Astrocyte of the spinal cord (primary cell): Measurements from ENCODE around the gene NACC2.
"Not testable (repeated sequence)": the region's sequence is repeated elsewhere in the genome, so short reads cannot be mapped to it uniquely, and the experiment has no call there.

Experiments used
- DNase-seq: peaks from one replicate; pipeline ENCODE4 v3.0.0; 2011; ENCODE audit warnings: low read depth, low spot score
- H3K4me3 ChIP-seq: 2 replicates; pipeline ENCODE4 v1.5.1; 2011; ENCODE audit warnings: low read depth, mild to moderate bottlenecking, low read length, moderate library complexity
- in situ Hi-C: cut with HindIII; loops from 2 replicates; pipeline ENCODE4 v1.10.0; 2017; ENCODE audit warnings: low sequenced_read_pairs
- TF ChIP-seq, protein P1 (sequence below): IDR thresholded peaks from 2 replicates; pipeline ENCODE4 v1.5.1; 2012; ENCODE audit warnings: low read depth, mild to moderate bottlenecking, low read length, inconsistent platforms

The NACC2 gene

DNA sequence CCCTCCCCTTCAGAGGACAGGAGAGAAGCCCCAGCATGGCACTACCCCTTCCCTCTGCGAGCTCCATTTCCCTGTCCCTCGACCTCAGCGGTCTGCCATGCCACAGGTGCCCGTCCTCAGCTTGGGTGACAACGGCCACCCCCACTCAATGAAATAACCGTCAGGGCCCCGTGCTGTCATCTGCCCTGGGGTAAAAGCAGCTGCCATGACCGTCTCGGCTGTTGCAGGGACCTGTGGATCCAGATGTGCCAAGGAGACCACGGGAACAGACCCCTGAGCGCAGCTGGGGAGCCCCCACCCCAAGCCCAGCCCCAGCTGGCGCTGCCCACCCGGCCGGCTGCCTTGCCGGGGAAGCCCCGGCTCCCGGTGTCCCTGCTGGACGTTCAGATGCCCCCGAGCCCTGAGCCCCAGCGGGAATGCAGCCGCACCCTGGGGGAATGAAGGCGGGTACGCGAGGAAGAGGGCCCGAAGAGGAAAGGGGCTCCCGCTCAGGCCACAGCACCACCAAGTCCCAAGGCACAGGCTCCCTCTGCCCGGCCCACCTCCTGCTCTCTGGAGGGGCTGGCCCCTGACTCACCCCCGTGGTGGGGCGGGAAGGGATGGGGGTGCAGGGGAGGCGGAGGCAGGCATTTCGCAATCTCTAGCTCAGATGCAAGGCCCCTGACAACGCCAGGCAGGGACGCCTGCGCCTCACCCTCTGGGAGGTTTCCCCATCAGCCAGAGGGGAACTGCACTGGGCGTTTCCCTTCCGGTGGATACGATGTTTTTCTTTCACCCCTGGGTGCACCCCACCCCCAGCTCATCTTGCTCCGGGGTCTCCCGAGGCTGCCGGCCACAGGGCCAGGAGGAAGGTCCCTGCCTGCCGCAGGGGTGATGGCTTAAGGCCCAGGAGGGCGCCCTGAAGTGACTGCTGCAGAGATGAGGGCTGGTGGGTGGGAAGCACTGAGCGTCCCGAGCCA lies 49.2 kb downstream of the NACC2 start:
- in situ Hi-C loops: no loop called here
- no peak overlapping the region for H3K4me3 ChIP-seq
- TF ChIP-seq, protein P1, sequence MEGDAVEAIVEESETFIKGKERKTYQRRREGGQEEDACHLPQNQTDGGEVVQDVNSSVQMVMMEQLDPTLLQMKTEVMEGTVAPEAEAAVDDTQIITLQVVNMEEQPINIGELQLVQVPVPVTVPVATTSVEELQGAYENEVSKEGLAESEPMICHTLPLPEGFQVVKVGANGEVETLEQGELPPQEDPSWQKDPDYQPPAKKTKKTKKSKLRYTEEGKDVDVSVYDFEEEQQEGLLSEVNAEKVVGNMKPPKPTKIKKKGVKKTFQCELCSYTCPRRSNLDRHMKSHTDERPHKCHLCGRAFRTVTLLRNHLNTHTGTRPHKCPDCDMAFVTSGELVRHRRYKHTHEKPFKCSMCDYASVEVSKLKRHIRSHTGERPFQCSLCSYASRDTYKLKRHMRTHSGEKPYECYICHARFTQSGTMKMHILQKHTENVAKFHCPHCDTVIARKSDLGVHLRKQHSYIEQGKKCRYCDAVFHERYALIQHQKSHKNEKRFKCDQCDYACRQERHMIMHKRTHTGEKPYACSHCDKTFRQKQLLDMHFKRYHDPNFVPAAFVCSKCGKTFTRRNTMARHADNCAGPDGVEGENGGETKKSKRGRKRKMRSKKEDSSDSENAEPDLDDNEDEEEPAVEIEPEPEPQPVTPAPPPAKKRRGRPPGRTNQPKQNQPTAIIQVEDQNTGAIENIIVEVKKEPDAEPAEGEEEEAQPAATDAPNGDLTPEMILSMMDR: no peak
- no peak for DNase-seq

DNA sequence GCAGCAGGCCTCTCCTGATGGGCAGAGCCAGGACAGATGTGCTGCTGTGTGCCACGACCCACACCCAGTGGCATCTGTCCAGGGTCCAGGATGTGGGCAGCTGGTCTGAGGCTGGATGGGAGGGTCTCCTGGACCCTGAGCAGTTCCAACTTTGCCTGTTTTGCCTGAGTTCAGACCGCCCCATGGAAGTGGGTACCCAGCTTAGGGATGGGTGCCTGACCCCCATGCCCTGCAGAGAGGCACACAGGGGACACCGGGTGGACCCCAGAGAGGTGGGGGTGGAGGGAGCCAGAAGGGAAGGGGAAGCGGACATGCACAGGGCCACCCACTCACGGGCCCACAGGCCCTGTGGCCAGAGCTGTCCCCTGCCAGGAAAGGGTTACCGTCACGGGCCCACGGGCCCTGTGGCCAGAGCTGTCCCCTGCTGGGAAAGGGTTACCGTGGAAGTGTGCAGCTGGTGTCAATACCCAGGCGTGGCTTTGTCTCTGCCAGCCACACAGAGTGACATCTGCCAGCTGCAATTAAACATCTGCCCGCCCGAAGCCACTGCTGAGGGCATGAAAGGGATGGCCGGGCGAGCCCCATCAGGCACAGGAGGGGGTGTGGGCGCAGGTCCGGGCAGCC lies 50.0 kb downstream of the NACC2 start:
- TF ChIP-seq, protein P1: no peak
- in situ Hi-C loops: no loop called here
- no peak for DNase-seq
- H3K4me3 ChIP-seq: no peak overlapping the region

DNA sequence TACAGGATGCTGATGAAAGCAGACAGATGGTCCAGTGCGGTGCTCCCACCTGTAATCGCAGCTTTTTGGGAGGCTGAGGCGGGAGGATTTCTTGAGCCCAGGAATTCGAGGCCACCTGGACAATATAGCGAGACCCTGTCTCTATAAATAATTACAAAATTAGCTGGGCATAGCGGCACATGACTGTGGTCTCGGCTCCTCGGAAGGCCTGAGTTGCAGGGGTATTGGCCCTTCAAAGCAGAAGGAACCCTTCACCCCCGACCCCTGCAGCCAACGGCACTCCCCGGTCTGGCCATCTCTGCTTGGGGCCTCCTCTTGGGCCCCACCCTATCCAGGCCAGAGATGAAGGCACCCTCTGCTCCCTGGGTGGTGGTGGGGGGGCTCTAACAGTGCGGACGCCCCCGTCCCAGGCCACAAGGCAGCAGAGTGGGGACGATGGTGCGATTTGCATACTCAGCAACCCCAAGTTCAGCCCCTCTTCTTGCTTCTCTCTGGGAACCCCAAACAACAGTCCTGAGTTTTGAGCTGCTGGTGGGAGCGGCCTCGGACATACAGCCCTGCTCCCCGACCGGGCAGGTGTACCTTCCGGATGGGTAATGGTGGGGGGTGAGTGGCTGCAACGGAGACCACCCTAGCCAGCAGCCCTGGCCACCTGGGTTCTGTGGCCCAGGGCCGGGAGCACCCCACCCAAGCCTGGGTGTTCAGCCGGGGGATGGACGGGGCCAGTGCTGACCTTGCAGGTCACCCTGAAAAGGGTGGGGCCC lies 50.7 kb downstream of the NACC2 start:
- no peak for DNase-seq
- TF ChIP-seq, protein P1: no peak
- in situ Hi-C loops: no loop called here
- no peak overlapping the region for H3K4me3 ChIP-seq

DNA sequence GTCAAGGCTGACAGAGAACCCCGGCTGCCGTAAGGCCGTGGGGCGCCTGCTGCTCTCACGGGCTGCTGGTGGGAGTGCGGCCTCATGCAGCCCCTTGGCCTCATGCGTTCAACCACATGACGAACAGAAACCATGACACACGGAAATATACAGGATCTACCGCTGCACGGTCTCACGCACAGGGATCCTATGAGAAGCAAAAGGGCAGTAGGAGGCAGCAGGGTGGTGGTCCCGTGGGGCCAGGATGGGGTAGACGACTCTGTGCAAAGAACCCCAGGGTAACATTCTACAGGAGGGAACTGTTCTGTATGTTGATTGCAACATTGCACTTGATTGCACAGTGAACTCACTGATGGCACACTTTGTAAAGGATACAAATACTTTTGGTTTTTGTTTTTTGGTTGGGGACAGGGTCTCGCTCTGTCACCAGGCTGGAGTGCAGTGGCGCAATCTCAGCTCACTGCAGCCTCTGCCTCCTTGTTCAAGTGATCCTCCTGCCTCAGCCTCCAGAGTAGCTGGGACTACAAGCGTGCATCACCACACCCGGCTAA lies 51.6 kb downstream of the NACC2 start:
- no peak overlapping the region for H3K4me3 ChIP-seq
- DNase-seq: no peak
- TF ChIP-seq, protein P1: no peak
- in situ Hi-C loops: no loop called here

DNA sequence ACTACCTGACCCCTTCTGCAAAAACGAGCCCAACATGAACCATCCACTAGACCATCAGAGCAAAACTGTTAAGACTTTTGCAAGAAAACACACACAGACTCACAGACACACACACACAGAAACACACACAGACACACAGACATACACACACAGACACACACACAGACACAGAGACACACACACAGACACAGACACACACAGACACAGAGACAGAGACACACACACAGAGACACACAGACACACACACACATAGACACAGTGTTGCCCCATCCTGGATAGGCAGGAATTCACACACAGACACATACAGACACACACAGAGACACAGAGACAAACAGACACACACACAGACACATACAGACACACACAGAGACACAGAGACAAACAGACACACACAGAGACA lies 52.5 kb downstream of the NACC2 start:
- in situ Hi-C loops: no loop called here
- TF ChIP-seq, protein P1: no peak
- H3K4me3 ChIP-seq: no peak overlapping the region
- no peak for DNase-seq

DNA sequence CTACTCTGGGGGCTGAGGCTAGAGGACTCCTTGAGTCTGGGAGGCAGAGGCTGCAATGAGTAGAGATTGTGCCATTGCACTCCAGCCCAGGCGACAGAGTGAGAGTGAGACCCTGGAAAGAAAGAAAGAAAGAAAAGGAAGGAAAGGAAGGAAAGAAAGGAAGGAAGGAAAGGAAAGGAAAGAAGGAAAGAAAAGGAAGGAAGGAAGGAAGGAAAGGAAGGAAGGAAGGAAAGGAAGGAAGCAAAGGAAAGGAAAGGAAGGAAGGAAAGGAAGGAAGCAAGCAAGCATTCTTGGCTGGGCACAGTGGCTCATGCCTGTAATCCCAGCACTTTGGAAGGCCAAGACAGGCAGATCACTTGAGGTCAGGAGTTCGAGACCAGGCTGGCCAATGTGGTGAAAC lies 54.2 kb downstream of the NACC2 start:
- in situ Hi-C loops: not testable (repeated sequence)

More for the DNA sequence above, 54.2 kb downstream of the NACC2 start:
- not testable (repeated sequence) for DNase-seq, H3K4me3 ChIP-seq
